WERI-Rb-1 (cell line): Measurements from ENCODE around the gene OSBPL10.

Experiments used
- DNase-seq: peaks from one replicate; pipeline ENCODE4 v3.0.0-alpha.2; 2020
- H3K27ac ChIP-seq: fragments of 250-450 bp; sonication (Bioruptor Pico); 2 replicates; pipeline ENCODE4 v1.5.1; 2020; ENCODE audit warnings: mild to moderate bottlenecking, moderate library complexity
- H3K27me3 ChIP-seq: fragments of 250-450 bp; sonication (Bioruptor Pico); 2 replicates; pipeline ENCODE4 v1.5.1; 2021; ENCODE audit warnings: mild to moderate bottlenecking, low read depth, moderate library complexity; ENCODE audit not compliant: insufficient read depth, severe bottlenecking
- H3K36me3 ChIP-seq: fragments of 250-450 bp; sonication (Bioruptor Pico); 2 replicates; pipeline ENCODE4 v1.5.1; 2020; ENCODE audit warnings: mild to moderate bottlenecking, moderate library complexity
- H3K4me3 ChIP-seq: 2 replicates; pipeline ENCODE4 v1.5.1; 2011; ENCODE audit warnings: low read depth, mild to moderate bottlenecking, control low read depth, low read length
- H3K9me3 ChIP-seq: fragments of 250-450 bp; sonication (Bioruptor Pico); 2 replicates; pipeline ENCODE4 v1.5.1; 2021; ENCODE audit warnings: mild to moderate bottlenecking, moderate library complexity; ENCODE audit not compliant: severe bottlenecking
- CTCF ChIP-seq: IDR thresholded peaks from 2 replicates; pipeline ENCODE4 v1.5.1; 2011; ENCODE audit warnings: low read depth, mild to moderate bottlenecking, control low read depth, inconsistent platforms, low read length

The OSBPL10 gene

GRCh38 chr3:31882431-31882830, 98.6 kb downstream of the OSBPL10 start:
- Histone ChIP-seq H3K9me3 (no peaks in the 10 kb centered on the region), H3K4me3 (no peak overlapping the region), H3K27me3 (no peaks in the 10 kb centered on the region), H3K27ac (no peak overlapping the region), H3K36me3 (no peaks in the 10 kb centered on the region)
- no peak for DNase-seq
- no peak for TF ChIP-seq CTCF

GRCh38 chr3:31880482-31881078, 100.5 kb downstream of the OSBPL10 start:
- Histone ChIP-seq H3K27ac (no peak overlapping the region), H3K36me3 (no peaks in the 10 kb centered on the region), H3K4me3 (no peak overlapping the region), H3K9me3 (no peaks in the 10 kb centered on the region), H3K27me3 (no peaks in the 10 kb centered on the region)
- DNase-seq, result no peak
- no peak for TF ChIP-seq CTCF

- no peak for DNase-seq
- no peaks in the 10 kb centered on the region for H3K36me3 ChIP-seq
Measured at GRCh38 chr3:31880020-31880419, 101.0 kb downstream of the OSBPL10 start.

GRCh38 chr3:31879365-31879764, 101.7 kb downstream of the OSBPL10 start:
- no peaks in the 10 kb centered on the region for H3K27me3 ChIP-seq
- no peak overlapping the region for H3K27ac ChIP-seq
- no peaks in the 10 kb centered on the region for H3K36me3 ChIP-seq
- H3K9me3 ChIP-seq, result no peaks in the 10 kb centered on the region
- DNase-seq, result no peak
- TF ChIP-seq CTCF, result no peak
- H3K4me3 ChIP-seq, result no peak overlapping the region

More at GRCh38 chr3:31880020-31880419, 101.0 kb downstream of the OSBPL10 start:
- Histone ChIP-seq H3K27ac (no peak overlapping the region), H3K27me3 (no peaks in the 10 kb centered on the region), H3K4me3 (no peak overlapping the region), H3K9me3 (no peaks in the 10 kb centered on the region)
- TF ChIP-seq CTCF, result no peak

- H3K36me3 ChIP-seq, result no peaks in the 10 kb centered on the region
- no peak overlapping the region for H3K27ac ChIP-seq
- no peak for DNase-seq
- no peak overlapping the region for H3K4me3 ChIP-seq
- H3K9me3 ChIP-seq, result no peaks in the 10 kb centered on the region
- TF ChIP-seq CTCF, result no peak
- no peaks in the 10 kb centered on the region for H3K27me3 ChIP-seq
Measured at GRCh38 chr3:31878231-31878838, 102.7 kb downstream of the OSBPL10 start.

- Histone ChIP-seq H3K27me3 (no peaks in the 10 kb centered on the region), H3K27ac (no peak overlapping the region), H3K4me3 (no peak overlapping the region), H3K9me3 (no peaks in the 10 kb centered on the region), H3K36me3 (no peaks in the 10 kb centered on the region)
- no peak for DNase-seq
- no peak for TF ChIP-seq CTCF
Measured at GRCh38 chr3:31876331-31876730, 104.7 kb downstream of the OSBPL10 start.
